GM19023 (cell line): ENCODE data around the gene SSR3.

Source experiments
- ATAC-seq: cut with Tn5 transposase; IDR thresholded peaks from one replicate; pipeline ENCODE4 v1.9.1; 2021; ENCODE audit warnings: mild to moderate bottlenecking, moderate library complexity; ENCODE audit not compliant: unreplicated experiment

SSR3 gene

GRCh38 chr3:156495816-156496215 lies 59.1 kb downstream of the SSR3 start:
- no peak for ATAC-seq

GRCh38 chr3:156493887-156494286 lies 61.0 kb downstream of the SSR3 start:
- no peak for ATAC-seq

- no peak for ATAC-seq
Observed at GRCh38 chr3:156492801-156493261, 62.1 kb downstream of the SSR3 start.

GRCh38 chr3:156491192-156491591 lies 63.7 kb downstream of the SSR3 start:
- no peak for ATAC-seq
